OCI-LY3 (cell line): ENCODE results near the gene PLTP.

ENCODE experiments used
- EZH2phosphoT487 ChIP-seq: fragments of 200-600 bp; shearing (Covaris generic); IDR thresholded peaks from 2 replicates; pipeline ENCODE4 v1.6.1; 2018; ENCODE audit warnings: antibody characterized with exemption, mixed run types, low read depth
- TF ChIP-seq, protein P1 (sequence below): fragments of 200-600, 300-600 bp; sonication (generic); IDR thresholded peaks from 2 replicates; pipeline ENCODE4 v1.5.1; 2014; ENCODE audit warnings: antibody characterized with exemption, low read length, low read depth

DNA sequence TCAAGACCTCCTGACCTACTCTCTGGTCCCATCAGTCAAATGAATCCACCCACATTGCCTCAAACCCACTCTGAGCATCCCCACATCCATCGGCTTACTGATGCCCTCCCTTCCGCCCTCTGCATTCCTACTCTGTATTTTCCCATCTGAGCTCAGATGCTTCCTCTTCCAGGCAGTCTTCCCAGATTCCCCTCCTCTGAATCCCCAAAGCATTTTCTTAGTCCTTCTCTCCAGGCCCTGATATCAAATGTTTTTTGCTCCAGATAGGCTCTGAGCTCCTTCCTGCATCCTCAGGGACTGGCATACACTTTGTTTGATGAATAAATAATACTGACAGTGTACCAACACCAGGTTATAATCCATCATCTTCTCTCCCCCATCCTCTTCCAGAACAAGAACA lies 3.9 kb downstream of the PLTP start:
- TF ChIP-seq, protein P1, sequence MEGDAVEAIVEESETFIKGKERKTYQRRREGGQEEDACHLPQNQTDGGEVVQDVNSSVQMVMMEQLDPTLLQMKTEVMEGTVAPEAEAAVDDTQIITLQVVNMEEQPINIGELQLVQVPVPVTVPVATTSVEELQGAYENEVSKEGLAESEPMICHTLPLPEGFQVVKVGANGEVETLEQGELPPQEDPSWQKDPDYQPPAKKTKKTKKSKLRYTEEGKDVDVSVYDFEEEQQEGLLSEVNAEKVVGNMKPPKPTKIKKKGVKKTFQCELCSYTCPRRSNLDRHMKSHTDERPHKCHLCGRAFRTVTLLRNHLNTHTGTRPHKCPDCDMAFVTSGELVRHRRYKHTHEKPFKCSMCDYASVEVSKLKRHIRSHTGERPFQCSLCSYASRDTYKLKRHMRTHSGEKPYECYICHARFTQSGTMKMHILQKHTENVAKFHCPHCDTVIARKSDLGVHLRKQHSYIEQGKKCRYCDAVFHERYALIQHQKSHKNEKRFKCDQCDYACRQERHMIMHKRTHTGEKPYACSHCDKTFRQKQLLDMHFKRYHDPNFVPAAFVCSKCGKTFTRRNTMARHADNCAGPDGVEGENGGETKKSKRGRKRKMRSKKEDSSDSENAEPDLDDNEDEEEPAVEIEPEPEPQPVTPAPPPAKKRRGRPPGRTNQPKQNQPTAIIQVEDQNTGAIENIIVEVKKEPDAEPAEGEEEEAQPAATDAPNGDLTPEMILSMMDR: no peak
- TF ChIP-seq EZH2phosphoT487: no peak
